ENCODE results near the gene CNTNAP5. TPM values are rescaled to one million over a fixed set of nuclear protein-coding genes. Genes with fewer than 3 reads are reported as not detected.
"Not testable (repeated sequence)": the region's sequence is repeated elsewhere in the genome, so short reads cannot be mapped to it uniquely, and the experiment has no call there.

The CNTNAP5 gene
- polyA plus RNA-seq, 4 donors = 0.03 to 0.12 TPM; not detected in 2

DNA sequence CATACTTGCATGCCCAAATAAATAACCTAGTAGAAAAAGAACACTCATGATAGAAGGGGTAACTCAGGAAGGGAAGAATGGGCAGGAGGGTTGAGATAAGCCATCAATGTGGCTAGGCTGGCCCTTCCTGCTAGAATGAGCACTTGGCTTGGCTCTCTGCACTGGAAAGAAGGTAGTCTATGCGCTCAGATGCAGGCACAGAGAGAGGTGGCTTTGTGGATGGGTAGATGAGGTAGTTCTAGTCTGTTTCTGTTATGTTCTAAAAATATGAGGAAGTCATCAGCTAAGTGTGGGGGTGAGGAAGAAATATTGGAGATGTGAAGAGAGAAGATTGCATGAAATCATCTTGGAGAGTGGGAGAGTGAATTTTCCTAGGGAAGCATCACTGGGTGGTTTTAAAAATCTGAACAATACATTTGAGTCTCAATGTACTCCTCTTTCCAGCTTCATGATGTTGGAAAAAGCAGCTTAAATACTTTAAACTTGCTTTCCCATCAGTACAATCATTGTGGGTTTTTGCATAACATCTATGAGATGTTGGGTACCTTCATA is 357.1 kb downstream of the CNTNAP5 start:
- H3K9me3 ChIP-seq (ENCODE audit: control insufficient read depth in 2 of 2, insufficient read depth in 1 of 2, low read depth in 1 of 2, low read length in 1 of 2) = no peaks in the 10 kb centered on the region
- H3K36me3 ChIP-seq (ENCODE audit: control insufficient read depth in 3 of 3, insufficient read depth in 2 of 3, low read depth in 1 of 3, low read length in 3 of 3) = no peaks in the 10 kb centered on the region
- H3K27ac ChIP-seq (ENCODE audit: low read depth in 1 of 3, low read length in 2 of 3) = no peak overlapping the region
- WGBS, 3 donors = 69 to 87% (median 79%) methylated on average over 1 of the region's 1 CpG
- no peak overlapping the region for H3K4me3 ChIP-seq (ENCODE audit: low read depth in 1 of 3, low read length in 3 of 3)
- no peaks in the 10 kb centered on the region for H3K27me3 ChIP-seq (ENCODE audit: control insufficient read depth in 3 of 3, insufficient read depth in 3 of 3, low read length in 3 of 3)
- FAIRE-seq = no peak
- DNase-seq = no peak
- H3K4me1 ChIP-seq (ENCODE audit: control insufficient read depth in 3 of 3, insufficient read depth in 2 of 3, low read depth in 1 of 3, low read length in 2 of 3) = no peaks in the 10 kb centered on the region

DNA sequence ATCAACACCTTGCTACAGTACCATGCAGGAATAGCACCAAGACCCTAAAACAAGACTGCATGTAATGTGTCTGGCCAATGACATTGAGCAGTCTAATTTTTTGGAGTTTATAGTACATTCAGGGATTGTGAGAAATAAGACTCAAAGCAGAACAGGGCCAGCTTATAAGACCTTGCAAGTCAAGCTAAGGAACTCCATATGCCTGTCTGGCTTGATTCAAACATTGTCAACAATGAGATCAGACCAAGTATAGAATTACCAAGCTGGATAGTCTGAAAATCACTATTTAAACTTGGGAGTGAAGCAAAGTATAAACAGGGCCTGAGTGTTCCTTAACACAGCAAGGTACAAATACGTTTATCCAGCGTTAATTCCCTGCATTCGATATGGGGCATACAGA is 370.9 kb downstream of the CNTNAP5 start:
- H3K27me3 ChIP-seq (ENCODE audit: control insufficient read depth in 3 of 3, insufficient read depth in 3 of 3, low read length in 3 of 3) = no peaks in the 10 kb centered on the region
- DNase-seq (no peak), FAIRE-seq (no peak)
- H3K27ac ChIP-seq (ENCODE audit: low read depth in 1 of 3, low read length in 2 of 3) = no peak overlapping the region
- no peaks in the 10 kb centered on the region for H3K9me3 ChIP-seq (ENCODE audit: control insufficient read depth in 2 of 2, insufficient read depth in 1 of 2, low read depth in 1 of 2, low read length in 1 of 2)
- H3K4me3 ChIP-seq (ENCODE audit: low read depth in 1 of 3, low read length in 3 of 3) = no peak overlapping the region
- no peaks in the 10 kb centered on the region for H3K4me1 ChIP-seq (ENCODE audit: control insufficient read depth in 3 of 3, insufficient read depth in 2 of 3, low read depth in 1 of 3, low read length in 2 of 3)
- H3K36me3 ChIP-seq (ENCODE audit: control insufficient read depth in 3 of 3, insufficient read depth in 2 of 3, low read depth in 1 of 3, low read length in 3 of 3) = no peaks in the 10 kb centered on the region
- 56 to 73% (median 66%) methylated on average over 3 of the region's 3 CpGs for WGBS, 3 donors

DNA sequence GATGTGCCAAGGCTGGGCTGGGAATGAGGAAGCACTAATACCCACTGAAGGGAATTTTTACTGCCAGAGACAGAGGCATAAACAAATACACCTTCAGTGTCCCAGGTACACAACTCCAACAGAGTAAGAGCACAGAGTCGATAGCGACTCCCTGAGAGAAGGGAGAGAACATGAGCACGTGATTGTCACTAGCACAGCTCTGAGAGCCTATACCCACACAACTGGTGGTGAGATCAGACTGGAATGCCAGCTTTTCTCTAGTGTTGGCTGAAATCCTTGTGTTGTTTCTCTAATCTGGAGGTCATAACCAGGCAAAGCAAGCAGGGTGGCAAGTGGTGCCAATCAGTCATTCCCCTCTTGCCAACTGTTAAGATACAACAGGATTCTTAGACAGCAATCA is 377.2 kb downstream of the CNTNAP5 start:
- 71 to 80% (median 78%) methylated on average over 3 of the region's 3 CpGs for WGBS, 3 donors
- FAIRE-seq (no peak), DNase-seq (no peak)
- H3K36me3 ChIP-seq (ENCODE audit: control insufficient read depth in 3 of 3, insufficient read depth in 2 of 3, low read depth in 1 of 3, low read length in 3 of 3) = no peaks in the 10 kb centered on the region
- no peaks in the 10 kb centered on the region for H3K27me3 ChIP-seq (ENCODE audit: control insufficient read depth in 3 of 3, insufficient read depth in 3 of 3, low read length in 3 of 3)
- no peak overlapping the region for H3K27ac ChIP-seq (ENCODE audit: low read depth in 1 of 3, low read length in 2 of 3)
- no peaks in the 10 kb centered on the region for H3K4me1 ChIP-seq (ENCODE audit: control insufficient read depth in 3 of 3, insufficient read depth in 2 of 3, low read depth in 1 of 3, low read length in 2 of 3)
- no peaks in the 10 kb centered on the region for H3K9me3 ChIP-seq (ENCODE audit: control insufficient read depth in 2 of 2, insufficient read depth in 1 of 2, low read depth in 1 of 2, low read length in 1 of 2)
- H3K4me3 ChIP-seq (ENCODE audit: low read depth in 1 of 3, low read length in 3 of 3) = no peak overlapping the region

GRCh38 chr2:124407836-124408534 is 382.9 kb downstream of the CNTNAP5 start:
- 78 to 85% (median 80%) methylated on average over 21 to 34 of the region's 35 CpGs for WGBS, 3 donors
- not testable (repeated sequence) for H3K36me3 ChIP-seq (ENCODE audit: control insufficient read depth in 3 of 3, insufficient read depth in 2 of 3, low read depth in 1 of 3, low read length in 3 of 3); H3K27ac ChIP-seq (ENCODE audit: low read depth in 1 of 3, low read length in 2 of 3); H3K9me3 ChIP-seq (ENCODE audit: control insufficient read depth in 2 of 2, insufficient read depth in 1 of 2, low read depth in 1 of 2, low read length in 1 of 2); DNase-seq; H3K4me1 ChIP-seq (ENCODE audit: control insufficient read depth in 3 of 3, insufficient read depth in 2 of 3, low read depth in 1 of 3, low read length in 2 of 3); H3K4me3 ChIP-seq (ENCODE audit: low read depth in 1 of 3, low read length in 3 of 3); H3K27me3 ChIP-seq (ENCODE audit: control insufficient read depth in 3 of 3, insufficient read depth in 3 of 3, low read length in 3 of 3); FAIRE-seq

GRCh38 chr2:124424074-124424473 is 399.0 kb downstream of the CNTNAP5 start:
- WGBS, 3 donors = 88 to 97% (median 89%) methylated on average over 1 of the region's 1 CpG
- Histone ChIP-seq H3K27ac (ENCODE audit: low read depth in 1 of 3, low read length in 2 of 3) (no peak overlapping the region), H3K9me3 (ENCODE audit: control insufficient read depth in 2 of 2, insufficient read depth in 1 of 2, low read depth in 1 of 2, low read length in 1 of 2) (peaks cover 0 to 2% of the 10 kb centered on the region in 2 donors), H3K4me1 (ENCODE audit: control insufficient read depth in 3 of 3, insufficient read depth in 2 of 3, low read depth in 1 of 3, low read length in 2 of 3) (no peaks in the 10 kb centered on the region), H3K36me3 (ENCODE audit: control insufficient read depth in 3 of 3, insufficient read depth in 2 of 3, low read depth in 1 of 3, low read length in 3 of 3) (no peaks in the 10 kb centered on the region), H3K4me3 (ENCODE audit: low read depth in 1 of 3, low read length in 3 of 3) (no peak overlapping the region), H3K27me3 (ENCODE audit: control insufficient read depth in 3 of 3, insufficient read depth in 3 of 3, low read length in 3 of 3) (no peaks in the 10 kb centered on the region)
- DNase-seq (no peak), FAIRE-seq (no peak)

GRCh38 chr2:124426122-124426521 is 401.0 kb downstream of the CNTNAP5 start:
- Histone ChIP-seq H3K9me3 (ENCODE audit: control insufficient read depth in 2 of 2, insufficient read depth in 1 of 2, low read depth in 1 of 2, low read length in 1 of 2) (peaks cover 0 to 2% of the 10 kb centered on the region in 2 donors), H3K36me3 (ENCODE audit: control insufficient read depth in 3 of 3, insufficient read depth in 2 of 3, low read depth in 1 of 3, low read length in 3 of 3) (no peaks in the 10 kb centered on the region), H3K4me3 (ENCODE audit: low read depth in 1 of 3, low read length in 3 of 3) (no peak overlapping the region), H3K4me1 (ENCODE audit: control insufficient read depth in 3 of 3, insufficient read depth in 2 of 3, low read depth in 1 of 3, low read length in 2 of 3) (no peaks in the 10 kb centered on the region), H3K27me3 (ENCODE audit: control insufficient read depth in 3 of 3, insufficient read depth in 3 of 3, low read length in 3 of 3) (no peaks in the 10 kb centered on the region), H3K27ac (ENCODE audit: low read depth in 1 of 3, low read length in 2 of 3) (no peak overlapping the region)
- 82 to 94% (median 83%) methylated on average over 2 of the region's 2 CpGs for WGBS, 3 donors
- no peak for DNase-seq
- FAIRE-seq = no peak

DNA sequence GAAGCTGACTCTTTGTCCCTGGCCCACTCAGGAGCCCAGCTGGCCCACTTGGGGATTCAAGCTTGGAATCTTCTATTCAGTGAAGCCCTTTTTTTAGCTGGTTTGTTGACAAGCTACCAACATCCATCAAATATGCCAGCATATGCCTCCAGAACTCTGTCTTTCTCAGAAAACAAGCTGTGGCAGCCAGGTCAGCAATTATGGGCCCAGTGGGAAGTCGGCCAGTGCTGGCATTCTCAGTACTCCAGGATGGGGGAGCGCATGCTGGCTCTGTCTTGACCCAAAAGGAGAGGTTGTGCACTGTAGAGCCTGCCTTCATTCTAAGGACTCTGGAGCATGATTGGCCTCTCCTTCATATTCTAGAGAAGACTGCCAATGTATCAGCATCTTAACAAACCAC is 401.5 kb downstream of the CNTNAP5 start:
- H3K27me3 ChIP-seq (ENCODE audit: control insufficient read depth in 3 of 3, insufficient read depth in 3 of 3, low read length in 3 of 3) = no peaks in the 10 kb centered on the region
- no peak overlapping the region for H3K4me3 ChIP-seq (ENCODE audit: low read depth in 1 of 3, low read length in 3 of 3)
- no peaks in the 10 kb centered on the region for H3K4me1 ChIP-seq (ENCODE audit: control insufficient read depth in 3 of 3, insufficient read depth in 2 of 3, low read depth in 1 of 3, low read length in 2 of 3)
- no peak for FAIRE-seq
- DNase-seq = no peak
- H3K27ac ChIP-seq (ENCODE audit: low read depth in 1 of 3, low read length in 2 of 3) = no peak overlapping the region
- H3K36me3 ChIP-seq (ENCODE audit: control insufficient read depth in 3 of 3, insufficient read depth in 2 of 3, low read depth in 1 of 3, low read length in 3 of 3) = no peaks in the 10 kb centered on the region
- 71 to 82% (median 77%) methylated on average over 2 of the region's 2 CpGs for WGBS, 3 donors
- H3K9me3 ChIP-seq (ENCODE audit: control insufficient read depth in 2 of 2, insufficient read depth in 1 of 2, low read depth in 1 of 2, low read length in 1 of 2) = peaks cover 0 to 2% of the 10 kb centered on the region in 2 donors

GRCh38 chr2:124437811-124438210 is 412.7 kb downstream of the CNTNAP5 start:
- Histone ChIP-seq H3K36me3 (ENCODE audit: control insufficient read depth in 3 of 3, insufficient read depth in 2 of 3, low read depth in 1 of 3, low read length in 3 of 3) (no peaks in the 10 kb centered on the region), H3K4me1 (ENCODE audit: control insufficient read depth in 3 of 3, insufficient read depth in 2 of 3, low read depth in 1 of 3, low read length in 2 of 3) (no peaks in the 10 kb centered on the region), H3K27ac (ENCODE audit: low read depth in 1 of 3, low read length in 2 of 3) (no peak overlapping the region), H3K27me3 (ENCODE audit: control insufficient read depth in 3 of 3, insufficient read depth in 3 of 3, low read length in 3 of 3) (no peaks in the 10 kb centered on the region), H3K9me3 (ENCODE audit: control insufficient read depth in 2 of 2, insufficient read depth in 1 of 2, low read depth in 1 of 2, low read length in 1 of 2) (no peaks in the 10 kb centered on the region), H3K4me3 (ENCODE audit: low read depth in 1 of 3, low read length in 3 of 3) (no peak overlapping the region)
- FAIRE-seq = no peak
- 46 to 64% (median 52%) methylated on average over 1 of the region's 1 CpG for WGBS, 3 donors
- peak in 1 of 2 donors; percentile 3 for DNase-seq

DNA sequence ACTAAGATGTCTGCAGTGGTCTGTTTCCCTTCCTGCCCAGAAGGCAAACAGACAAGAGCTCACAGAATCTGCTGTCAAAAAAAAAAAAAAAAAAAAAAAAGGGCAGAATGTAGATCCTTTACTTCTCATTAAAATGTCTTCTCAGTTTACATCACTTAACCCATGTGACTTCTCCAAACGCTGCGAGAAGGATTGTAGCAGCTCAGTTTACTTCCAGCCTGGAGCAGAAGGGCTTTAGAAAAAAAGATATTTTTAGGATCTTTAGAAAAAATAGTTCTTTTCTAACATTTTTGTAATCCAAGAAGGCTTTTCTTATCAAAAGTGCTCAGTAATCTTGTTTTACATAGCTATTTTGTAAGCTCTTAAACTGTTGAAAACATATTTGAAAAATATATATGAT is 425.4 kb downstream of the CNTNAP5 start:
- no peak overlapping the region for H3K27ac ChIP-seq (ENCODE audit: low read depth in 1 of 3, low read length in 2 of 3)
- no peak for DNase-seq
- FAIRE-seq = no peak
- no peak overlapping the region for H3K4me3 ChIP-seq (ENCODE audit: low read depth in 1 of 3, low read length in 3 of 3)
- H3K9me3 ChIP-seq (ENCODE audit: control insufficient read depth in 2 of 2, insufficient read depth in 1 of 2, low read depth in 1 of 2, low read length in 1 of 2) = no peaks in the 10 kb centered on the region
- H3K27me3 ChIP-seq (ENCODE audit: control insufficient read depth in 3 of 3, insufficient read depth in 3 of 3, low read length in 3 of 3) = no peaks in the 10 kb centered on the region
- 62 to 80% (median 64%) methylated on average over 2 of the region's 2 CpGs for whole genome bisulfite sequencing, 3 donors
- no peaks in the 10 kb centered on the region for H3K4me1 ChIP-seq (ENCODE audit: control insufficient read depth in 3 of 3, insufficient read depth in 2 of 3, low read depth in 1 of 3, low read length in 2 of 3)
- H3K36me3 ChIP-seq (ENCODE audit: control insufficient read depth in 3 of 3, insufficient read depth in 2 of 3, low read depth in 1 of 3, low read length in 3 of 3) = no peaks in the 10 kb centered on the region
